B cell (primary cell): ENCODE measurements around the gene TCP10L. TPM values are rescaled to one million over a fixed set of nuclear protein-coding genes. Genes with fewer than 3 reads are reported as not detected.

ENCODE experiments used
- ATAC-seq: fragments of 200-7000 bp; cut with Tn5 transposase; one replicate; pipeline ENCODE4 v1.10.0; 2021; ENCODE audit warnings: low read depth, mild to moderate bottlenecking, moderate number of reproducible peaks, moderate library complexity
- CTCF ChIA-PET: fragments of 350-600 bp; sonication (Branson Sonifier 250); formaldehyde crosslinking; loops from one replicate; lab custom pipeline; 2021; ENCODE audit warnings: antibody characterized with exemption, inconsistent platforms; lab: Charles Lee
- POLR2A ChIA-PET: fragments of 350-600 bp; sonication (Branson Sonifier 250); formaldehyde crosslinking; loops from one replicate; lab custom pipeline; 2021; ENCODE audit warnings: antibody characterized with exemption; lab: Charles Lee
- DNase-seq: peaks from one replicate; pipeline ENCODE4 v3.0.0; 2013
- H2AFZ ChIP-seq: 2 replicates; pipeline ENCODE4 v1.6.1; 2012; ENCODE audit warnings: mild to moderate bottlenecking, low read depth, low read length; ENCODE audit not compliant: insufficient read depth, poor library complexity, severe bottlenecking
- H3K27ac ChIP-seq, 2 donors: 1 replicate in 1 of 2; 2 replicates in 1 of 2; pipeline ENCODE4 v1.5.1; 2012 to 2013; ENCODE audit warnings: low read length in 2 of 2, mild to moderate bottlenecking in 2 of 2, moderate library complexity in 1 of 2
- H3K27me3 ChIP-seq, 4 experiments: fragments of 200-600 bp in 1 of 4; sonication (generic) in 1 of 4; replicated peaks in 1 of 4; 1 replicate in 2 of 4; 2 replicates in 2 of 4; pipeline versions ENCODE4 v1.6.1 to v1.7.0; 2013 to 2016; ENCODE audit warnings: low read length in 3 of 4, mild to moderate bottlenecking in 2 of 4, mixed read lengths in 1 of 4, moderate library complexity in 1 of 4; ENCODE audit not compliant: insufficient read depth in 4 of 4, control insufficient read depth in 3 of 4; ENCODE audit errors: control extremely low read depth in 1 of 4
- H3K36me3 ChIP-seq, 2 experiments: replicated peaks in 1 of 2; 1 replicate in 1 of 2; 2 replicates in 1 of 2; pipeline versions ENCODE4 v1.6.1 to v1.7.1; 2013; ENCODE audit warnings: low read length in 1 of 2; ENCODE audit not compliant: insufficient read depth in 2 of 2, control insufficient read depth in 1 of 2; ENCODE audit errors: control extremely low read depth in 1 of 2, extremely low read depth in 1 of 2
- H3K4me1 ChIP-seq, 2 donors: fragments of 200-600 bp in 1 of 2; sonication (generic) in 1 of 2; 1 replicate in 1 of 2; 2 replicates in 1 of 2; pipeline versions ENCODE4 v1.5.1 to v1.6.1; 2013 to 2017; ENCODE audit warnings: low read length in 2 of 2; ENCODE audit not compliant: control insufficient read depth in 2 of 2, insufficient read depth in 2 of 2
- H3K4me2 ChIP-seq: replicated peaks from 2 replicates; pipeline ENCODE3; 2012; ENCODE audit warnings: mild to moderate bottlenecking, low read depth, low read length; ENCODE audit not compliant: poor library complexity, severe bottlenecking
- H3K4me3 ChIP-seq, 5 experiments: fragments of 200-600 bp in 1 of 5; sonication (generic) in 1 of 5; 1 replicate in 3 of 5; 2 replicates in 2 of 5; pipeline versions ENCODE4 v1.5.1 to v1.7.0; 2011 to 2016; ENCODE audit warnings: low read length in 4 of 5, mild to moderate bottlenecking in 4 of 5, low read depth in 2 of 5, control low read depth in 1 of 5, moderate library complexity in 1 of 5; ENCODE audit not compliant: insufficient read depth in 1 of 5; ENCODE audit errors: control extremely low read depth in 1 of 5, extremely low read depth in 1 of 5
- H3K79me2 ChIP-seq: fragments of 200-600 bp; sonication (generic); one replicate; pipeline ENCODE4 v1.6.0; 2016; ENCODE audit warnings: low read length; ENCODE audit not compliant: control insufficient read depth, insufficient read depth
- H3K9ac ChIP-seq: fragments of 200-600 bp; sonication (generic); 2 replicates; pipeline ENCODE4 v1.6.1; 2017; ENCODE audit warnings: mild to moderate bottlenecking, low read length, moderate library complexity
- H3K9me3 ChIP-seq, 3 donors: one replicate each; pipeline versions ENCODE4 v1.6.1 to v1.7.1; 2013; ENCODE audit warnings: low read length in 2 of 3; ENCODE audit not compliant: control insufficient read depth in 2 of 3, insufficient read depth in 1 of 3; ENCODE audit errors: control extremely low read depth in 1 of 3
- H4K20me1 ChIP-seq: 2 replicates; pipeline ENCODE4 v1.6.0; 2012; ENCODE audit warnings: mild to moderate bottlenecking, low read length; ENCODE audit not compliant: insufficient read depth, control insufficient read depth, poor library complexity, severe bottlenecking
- H3K27ac Mint-ChIP-seq: one replicate; pipeline ENCODE4 v1.8.0; 2021; ENCODE audit warnings: mixed read lengths
- H3K27me3 Mint-ChIP-seq: one replicate; pipeline ENCODE4 v1.8.0; 2021; ENCODE audit warnings: mixed read lengths
- H3K4me1 Mint-ChIP-seq: one replicate; pipeline ENCODE4 v1.8.0; 2021; ENCODE audit warnings: mixed read lengths
- H3K4me3 Mint-ChIP-seq: one replicate; pipeline ENCODE4 v1.8.0; 2021; ENCODE audit warnings: mixed read lengths
- H3K9me3 Mint-ChIP-seq: one replicate; pipeline ENCODE4 v1.8.0; 2022; ENCODE audit warnings: mixed read lengths; ENCODE audit not compliant: insufficient read depth
- EZH2 ChIP-seq: IDR thresholded peaks from 2 replicates; pipeline ENCODE4 v1.6.1; 2012; ENCODE audit warnings: borderline replicate concordance, low read depth, mild to moderate bottlenecking, moderate library complexity, low read length; ENCODE audit not compliant: insufficient read depth, poor library complexity, severe bottlenecking
- WGBS: methylation state at CpG from one replicate; pipeline ENCODE4 v1.1.5; 2013; ENCODE audit warnings: missing lambda C conversion rate; ENCODE audit not compliant: insufficient coverage; 5-methylcytosine and 5-hydroxymethylcytosine counted together
- intact Hi-C: fragments of 100-400 bp; cut with micrococcal nuclease; formaldehyde crosslinking; loops from one replicate; pipeline ENCODE4 v1.10.0; 2022
- polyA plus RNA-seq: library from polyadenylated mRNA; depleted of rRNA; stranded (reverse); fragments of >200 nt; gene quantifications from 2 replicates; pipeline ENCODE4 v1.2.3, GENCODE V29; 2012
- total RNA-seq, 2 donors: library from RNA; stranded (reverse); fragments of 120-200 nt in 1 of 2; gene quantifications; 1 replicate in 1 of 2; 2 replicates in 1 of 2; pipeline versions ENCODE4 v1.2.3 to v1.2.4, GENCODE V29; 2013 to 2022
- TF ChIP-seq, protein P1 (sequence below): fragments of 200-600 bp; IDR thresholded peaks from one replicate; pipeline ENCODE4 v1.8.0; 2022; ENCODE audit warnings: antibody characterized with exemption, mild to moderate bottlenecking

The TCP10L gene
- total and polyA plus RNA-seq, 2 donors (not counting 1 experiment from before 2014, with no cell fraction given): 0.39 TPM

DNA sequence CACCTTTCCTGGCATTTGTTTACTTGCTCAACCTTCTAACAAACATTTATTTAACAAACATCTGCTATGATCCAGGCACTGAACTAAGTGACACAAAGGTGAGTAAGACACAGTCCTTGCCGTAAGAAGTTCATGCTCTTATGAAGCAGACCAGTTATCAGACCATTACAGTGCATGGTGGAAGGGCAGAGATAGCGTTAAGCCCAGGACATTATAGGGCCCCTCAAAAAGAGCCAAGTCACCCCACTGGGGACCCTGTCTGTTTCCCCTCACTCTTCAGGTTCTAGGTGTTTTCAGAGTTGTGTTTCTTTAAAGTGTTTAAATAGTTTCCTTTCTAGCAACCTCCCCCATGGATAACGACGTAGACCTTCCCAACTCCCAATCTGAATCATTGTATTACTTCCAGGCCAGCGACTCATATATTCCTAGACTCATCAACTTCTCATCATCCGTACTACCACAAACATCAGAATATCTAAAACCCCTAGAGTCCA, 39.3 kb downstream of the TCP10L start:
- Histone ChIP-seq H3K27ac (no peak overlapping the region), H3K4me1 (no peaks in the 10 kb centered on the region), H2AFZ (no peak overlapping the region), H3K9ac (no peak overlapping the region), H3K9me3 (no peaks in the 10 kb centered on the region), H3K79me2 (no peaks in the 10 kb centered on the region), H3K4me2 (no peak overlapping the region), H3K27me3 (peaks cover 0 to 3% (median 0%) of the 10 kb centered on the region in 4 experiments), H3K4me3 (no peak overlapping the region), H4K20me1 (no peaks in the 10 kb centered on the region), H3K36me3 (no peaks in the 10 kb centered on the region)
- TF ChIP-seq, protein P1, sequence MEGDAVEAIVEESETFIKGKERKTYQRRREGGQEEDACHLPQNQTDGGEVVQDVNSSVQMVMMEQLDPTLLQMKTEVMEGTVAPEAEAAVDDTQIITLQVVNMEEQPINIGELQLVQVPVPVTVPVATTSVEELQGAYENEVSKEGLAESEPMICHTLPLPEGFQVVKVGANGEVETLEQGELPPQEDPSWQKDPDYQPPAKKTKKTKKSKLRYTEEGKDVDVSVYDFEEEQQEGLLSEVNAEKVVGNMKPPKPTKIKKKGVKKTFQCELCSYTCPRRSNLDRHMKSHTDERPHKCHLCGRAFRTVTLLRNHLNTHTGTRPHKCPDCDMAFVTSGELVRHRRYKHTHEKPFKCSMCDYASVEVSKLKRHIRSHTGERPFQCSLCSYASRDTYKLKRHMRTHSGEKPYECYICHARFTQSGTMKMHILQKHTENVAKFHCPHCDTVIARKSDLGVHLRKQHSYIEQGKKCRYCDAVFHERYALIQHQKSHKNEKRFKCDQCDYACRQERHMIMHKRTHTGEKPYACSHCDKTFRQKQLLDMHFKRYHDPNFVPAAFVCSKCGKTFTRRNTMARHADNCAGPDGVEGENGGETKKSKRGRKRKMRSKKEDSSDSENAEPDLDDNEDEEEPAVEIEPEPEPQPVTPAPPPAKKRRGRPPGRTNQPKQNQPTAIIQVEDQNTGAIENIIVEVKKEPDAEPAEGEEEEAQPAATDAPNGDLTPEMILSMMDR: no peak
- no peak for TF ChIP-seq EZH2
- Mint-ChIP-seq H3K4me1 (no peaks in the 10 kb centered on the region), H3K27me3 (peaks cover 19% of the 10 kb centered on the region), H3K27ac (no peak overlapping the region), H3K4me3 (no peak overlapping the region), H3K9me3 (no peaks in the 10 kb centered on the region)
- DNase-seq (no peak), ATAC-seq (no peak)
- 98% methylated on average over 5 of the region's 6 CpGs for WGBS
- ChIA-PET CTCF (no interaction called here), POLR2A (no interaction called here)
- intact Hi-C loops: no loop called here

DNA sequence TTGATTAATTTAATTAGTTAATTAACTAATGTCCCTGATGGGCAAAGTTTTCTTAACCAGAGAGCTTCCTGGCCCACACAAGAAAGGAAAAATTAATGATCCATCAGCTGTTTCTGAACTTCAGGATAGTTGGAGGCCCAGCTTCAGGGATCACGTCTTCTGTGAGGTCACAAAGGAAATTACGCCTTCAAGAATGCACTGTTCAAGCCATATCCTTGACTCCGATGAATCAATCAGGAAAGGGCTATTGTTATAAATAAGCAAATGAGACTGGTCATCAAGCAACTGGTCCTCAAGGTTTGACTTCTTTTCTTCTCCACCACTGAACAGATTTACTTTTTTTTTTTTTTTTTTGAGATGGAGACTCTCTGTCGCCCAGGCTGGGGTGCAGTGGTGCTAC, 40.6 kb downstream of the TCP10L start:
- Mint-ChIP-seq H3K9me3 (no peaks in the 10 kb centered on the region), H3K4me3 (no peak overlapping the region), H3K27ac (no peak overlapping the region), H3K4me1 (no peaks in the 10 kb centered on the region), H3K27me3 (peaks cover 21% of the 10 kb centered on the region)
- Histone ChIP-seq H3K4me1 (no peaks in the 10 kb centered on the region), H3K27ac (no peak overlapping the region), H2AFZ (no peak overlapping the region), H3K9me3 (no peaks in the 10 kb centered on the region), H3K36me3 (no peaks in the 10 kb centered on the region), H3K4me3 (no peak overlapping the region), H4K20me1 (no peaks in the 10 kb centered on the region), H3K9ac (no peak overlapping the region), H3K27me3 (peaks cover 0 to 3% (median 0%) of the 10 kb centered on the region in 4 experiments), H3K4me2 (no peak overlapping the region), H3K79me2 (no peaks in the 10 kb centered on the region)
- ChIA-PET CTCF (no interaction called here), POLR2A (no interaction called here)
- 96% methylated on average over 3 of the region's 4 CpGs for WGBS
- no peak for DNase-seq
- intact Hi-C loops: no loop called here
- no peak for ATAC-seq
- TF ChIP-seq, protein P1: no peak
- no peak for TF ChIP-seq EZH2
